Measurements from ENCODE around the gene HACD3.

Gene HACD3

GRCh38 chr15:65618560-65619109 lies 88.4 kb downstream of the HACD3 start:
- no peak for DNase-seq (ENCODE audit: low read depth, low spot score)
- Histone ChIP-seq H3K36me3 (ENCODE audit: insufficient read depth, insufficient read length, low read length) (no peaks in the 10 kb centered on the region), H3K4me3 (ENCODE audit: insufficient read length, low read depth) (no peak overlapping the region), H3K9me3 (ENCODE audit: insufficient read depth, low read length) (no peaks in the 10 kb centered on the region), H3K27me3 (ENCODE audit: insufficient read depth, insufficient read length) (no peaks in the 10 kb centered on the region), H3K9ac (ENCODE audit: insufficient read length, low read depth) (peak overlapping the region; percentile 11), H3K4me1 (ENCODE audit: insufficient read depth, insufficient read length) (no peaks in the 10 kb centered on the region)
- TF ChIP-seq ZNF274 (IDR thresholded peaks at IDR 0.05; ENCODE audit: low read depth, low read length) (no peak), YY1 (IDR thresholded peaks at IDR 0.05; ENCODE audit: insufficient read depth, insufficient read length) (no peak), SUZ12 (IDR thresholded peaks at IDR 0.05; ENCODE audit: extremely low read depth, insufficient read depth, insufficient read length) (no peak)

DNA sequence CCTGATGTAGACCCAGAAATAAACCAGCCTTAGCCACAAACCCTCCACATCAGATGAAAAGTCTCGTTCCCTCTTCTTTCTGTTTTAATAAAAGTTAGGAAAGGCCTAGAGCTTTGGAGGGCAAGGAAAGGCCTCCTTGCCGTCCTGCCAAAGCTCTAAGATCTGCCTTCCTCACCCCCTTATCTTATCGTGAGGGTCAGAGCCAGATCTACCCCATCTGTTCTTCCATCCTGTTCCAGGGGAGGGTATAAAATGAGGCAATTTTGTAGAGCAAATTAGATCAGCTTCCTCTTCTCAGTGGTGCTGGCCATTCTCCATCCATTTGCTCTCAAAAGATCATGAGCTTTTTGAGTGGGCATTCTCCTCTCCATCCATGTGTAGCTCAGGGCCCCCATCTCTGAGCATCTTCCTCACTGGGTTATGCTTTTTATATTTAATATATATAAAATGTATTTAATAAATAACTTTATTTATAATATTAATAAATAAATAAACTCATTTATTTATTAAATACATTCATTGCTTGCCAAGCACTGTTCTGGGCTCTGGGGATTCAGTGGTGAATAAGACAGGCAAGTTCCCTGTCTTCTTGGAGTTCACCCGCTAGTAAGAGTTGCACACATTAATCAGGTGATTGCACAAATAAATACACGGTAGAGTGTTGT lies 89.5 kb downstream of the HACD3 start:
- H3K36me3 ChIP-seq (ENCODE audit: insufficient read depth, insufficient read length, low read length) = peaks cover 5% of the 10 kb centered on the region
- no peak overlapping the region for H3K9ac ChIP-seq (ENCODE audit: insufficient read length, low read depth)
- TF ChIP-seq YY1 (IDR thresholded peaks at IDR 0.05; ENCODE audit: insufficient read depth, insufficient read length) = no peak
- no peak for TF ChIP-seq ZNF274 (IDR thresholded peaks at IDR 0.05; ENCODE audit: low read depth, low read length)
- no peak for TF ChIP-seq SUZ12 (IDR thresholded peaks at IDR 0.05; ENCODE audit: extremely low read depth, insufficient read depth, insufficient read length)
- no peaks in the 10 kb centered on the region for H3K9me3 ChIP-seq (ENCODE audit: insufficient read depth, low read length)
- DNase-seq (ENCODE audit: low read depth, low spot score) = no peak
- no peaks in the 10 kb centered on the region for H3K4me1 ChIP-seq (ENCODE audit: insufficient read depth, insufficient read length)
- H3K4me3 ChIP-seq (ENCODE audit: insufficient read length, low read depth) = no peak overlapping the region
- H3K27me3 ChIP-seq (ENCODE audit: insufficient read depth, insufficient read length) = no peaks in the 10 kb centered on the region

DNA sequence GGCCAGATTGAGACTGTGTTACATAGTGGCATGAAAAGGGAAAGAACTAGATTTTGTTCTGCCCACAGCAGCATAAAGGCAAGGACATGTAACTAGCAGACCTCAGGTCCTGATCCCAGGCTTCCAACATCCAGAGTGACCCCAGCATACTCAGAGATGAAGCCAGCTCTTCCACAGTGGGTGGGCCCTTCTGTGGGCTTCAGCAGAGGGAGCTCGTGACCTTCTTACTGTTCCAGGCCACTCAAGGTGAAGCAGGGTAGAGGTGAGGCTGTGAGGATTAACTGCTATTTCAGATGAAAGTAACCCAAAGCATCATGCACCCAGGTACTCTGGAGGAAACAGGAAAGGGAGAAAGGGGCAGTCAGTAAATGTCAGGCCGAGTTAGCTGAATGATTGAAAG lies 90.6 kb downstream of the HACD3 start:
- Histone ChIP-seq H3K9me3 (ENCODE audit: insufficient read depth, low read length) (no peaks in the 10 kb centered on the region), H3K9ac (ENCODE audit: insufficient read length, low read depth) (no peak overlapping the region)
- TF ChIP-seq SUZ12 (IDR thresholded peaks at IDR 0.05; ENCODE audit: extremely low read depth, insufficient read depth, insufficient read length) = no peak
- no peak for TF ChIP-seq YY1 (IDR thresholded peaks at IDR 0.05; ENCODE audit: insufficient read depth, insufficient read length)
- no peak for TF ChIP-seq ZNF274 (IDR thresholded peaks at IDR 0.05; ENCODE audit: low read depth, low read length)

GRCh38 chr15:65621638-65622037 lies 91.4 kb downstream of the HACD3 start, which contains the start of gene SLC24A1:
SLC24A1 (plus strand) TSS chr15:65621938; CDS start chr15:65624081, 2,143 bp downstream.
- peaks cover 12% of the 10 kb centered on the region for H3K36me3 ChIP-seq (ENCODE audit: insufficient read depth, insufficient read length, low read length)
- no peak within 1 kb of the TSS for H3K4me3 ChIP-seq (ENCODE audit: insufficient read length, low read depth)
- H3K27me3 ChIP-seq (ENCODE audit: insufficient read depth, insufficient read length) = no peaks in the 10 kb centered on the region
- no peaks in the 10 kb centered on the region for H3K4me1 ChIP-seq (ENCODE audit: insufficient read depth, insufficient read length)
- no peaks in the 10 kb centered on the region for H3K9me3 ChIP-seq (ENCODE audit: insufficient read depth, low read length)
- no peak for TF ChIP-seq SUZ12 (IDR thresholded peaks at IDR 0.05; ENCODE audit: extremely low read depth, insufficient read depth, insufficient read length)
- no peak for TF ChIP-seq YY1 (IDR thresholded peaks at IDR 0.05; ENCODE audit: insufficient read depth, insufficient read length)
- TF ChIP-seq ZNF274 (IDR thresholded peaks at IDR 0.05; ENCODE audit: low read depth, low read length) = no peak
- no peak for DNase-seq (ENCODE audit: low read depth, low spot score)
- no peak within 1 kb of the TSS for H3K9ac ChIP-seq (ENCODE audit: insufficient read length, low read depth)

More for the DNA sequence above, 90.6 kb downstream of the HACD3 start:
- Histone ChIP-seq H3K4me3 (ENCODE audit: insufficient read length, low read depth) (no peak overlapping the region), H3K4me1 (ENCODE audit: insufficient read depth, insufficient read length) (no peaks in the 10 kb centered on the region), H3K36me3 (ENCODE audit: insufficient read depth, insufficient read length, low read length) (peaks cover 10% of the 10 kb centered on the region), H3K27me3 (ENCODE audit: insufficient read depth, insufficient read length) (no peaks in the 10 kb centered on the region)
- DNase-seq (ENCODE audit: low read depth, low spot score) = no peak

- Histone ChIP-seq H3K36me3 (ENCODE audit: insufficient read depth, insufficient read length, low read length) (peaks cover 12% of the 10 kb centered on the region), H3K27me3 (ENCODE audit: insufficient read depth, insufficient read length) (no peaks in the 10 kb centered on the region), H3K4me1 (ENCODE audit: insufficient read depth, insufficient read length) (no peaks in the 10 kb centered on the region), H3K9ac (ENCODE audit: insufficient read length, low read depth) (no peak overlapping the region), H3K9me3 (ENCODE audit: insufficient read depth, low read length) (no peaks in the 10 kb centered on the region), H3K4me3 (ENCODE audit: insufficient read length, low read depth) (no peak overlapping the region)
- no peak for TF ChIP-seq SUZ12 (IDR thresholded peaks at IDR 0.05; ENCODE audit: extremely low read depth, insufficient read depth, insufficient read length)
- no peak for TF ChIP-seq ZNF274 (IDR thresholded peaks at IDR 0.05; ENCODE audit: low read depth, low read length)
- no peak for TF ChIP-seq YY1 (IDR thresholded peaks at IDR 0.05; ENCODE audit: insufficient read depth, insufficient read length)
- DNase-seq (ENCODE audit: low read depth, low spot score) = no peak
Observed at GRCh38 chr15:65623103-65623502, 92.8 kb downstream of the HACD3 start.

GRCh38 chr15:65626856-65627255 lies 96.6 kb downstream of the HACD3 start:
- Histone ChIP-seq H3K9ac (ENCODE audit: insufficient read length, low read depth) (no peak overlapping the region), H3K27me3 (ENCODE audit: insufficient read depth, insufficient read length) (no peaks in the 10 kb centered on the region), H3K36me3 (ENCODE audit: insufficient read depth, insufficient read length, low read length) (peaks cover 12% of the 10 kb centered on the region), H3K4me3 (ENCODE audit: insufficient read length, low read depth) (no peak overlapping the region), H3K4me1 (ENCODE audit: insufficient read depth, insufficient read length) (no peaks in the 10 kb centered on the region), H3K9me3 (ENCODE audit: insufficient read depth, low read length) (no peaks in the 10 kb centered on the region)
- no peak for TF ChIP-seq YY1 (IDR thresholded peaks at IDR 0.05; ENCODE audit: insufficient read depth, insufficient read length)
- TF ChIP-seq SUZ12 (IDR thresholded peaks at IDR 0.05; ENCODE audit: extremely low read depth, insufficient read depth, insufficient read length) = no peak
- no peak for TF ChIP-seq ZNF274 (IDR thresholded peaks at IDR 0.05; ENCODE audit: low read depth, low read length)
- no peak for DNase-seq (ENCODE audit: low read depth, low spot score)
